ENCODE measurements around the gene ARHGAP6. TPM values are rescaled to one million over a fixed set of nuclear protein-coding genes. Genes with fewer than 3 reads are reported as not detected.

The ARHGAP6 gene
- total RNA-seq, 4 donors from 2014 or later, result 49.2 to 63.8 (median 51.5) TPM

DNA sequence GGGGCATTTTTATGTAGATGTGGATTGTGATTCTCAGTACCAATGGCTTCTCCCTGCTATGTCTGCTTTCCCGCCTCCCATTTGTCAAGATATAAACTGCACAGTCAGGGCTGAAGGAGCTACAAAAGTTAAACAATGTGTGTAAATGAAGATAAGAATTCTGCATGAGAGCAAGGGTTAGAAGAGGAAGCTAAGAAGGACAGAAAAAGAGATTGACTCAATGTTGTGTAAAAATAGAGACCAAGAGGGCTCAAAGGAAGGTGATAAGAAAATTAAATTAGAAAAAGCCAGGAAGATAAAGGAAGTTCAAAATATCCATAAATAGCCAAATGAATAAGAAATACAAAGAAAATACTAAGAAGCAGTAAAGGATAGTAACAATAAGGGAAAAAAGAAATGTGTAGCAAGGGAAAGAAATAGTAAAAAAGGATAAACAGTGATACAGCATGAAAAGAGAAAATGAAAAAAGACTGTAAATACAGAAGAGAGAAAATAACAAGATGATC, 290.1 kb downstream of the ARHGAP6 start:
- 86 to 91% methylated on average over 1 of the region's 1 CpG for WGBS, 2 donors
- Histone ChIP-seq H3K27me3 (no peaks in the 10 kb centered on the region), H3K4me1 (peaks cover 0 to 6% of the 10 kb centered on the region in 2 donors), H3K36me3 (no peaks in the 10 kb centered on the region), H3K27ac (no peak overlapping the region), H3K9me3 (no peaks in the 10 kb centered on the region), H3K4me3 (replicated peaks in 1 of 3) (no peak overlapping the region)
- DNase-seq, result no peak
- intact Hi-C loops (cut with DNase I), result loop anchor here (10.0 kb wide), 1 partner anchor 149 kb away; no protein-coding TSS in a partner anchor
- no peak for TF ChIP-seq POLR2A (IDR thresholded peaks at IDR 0.05)
- TF ChIP-seq, protein P1, sequence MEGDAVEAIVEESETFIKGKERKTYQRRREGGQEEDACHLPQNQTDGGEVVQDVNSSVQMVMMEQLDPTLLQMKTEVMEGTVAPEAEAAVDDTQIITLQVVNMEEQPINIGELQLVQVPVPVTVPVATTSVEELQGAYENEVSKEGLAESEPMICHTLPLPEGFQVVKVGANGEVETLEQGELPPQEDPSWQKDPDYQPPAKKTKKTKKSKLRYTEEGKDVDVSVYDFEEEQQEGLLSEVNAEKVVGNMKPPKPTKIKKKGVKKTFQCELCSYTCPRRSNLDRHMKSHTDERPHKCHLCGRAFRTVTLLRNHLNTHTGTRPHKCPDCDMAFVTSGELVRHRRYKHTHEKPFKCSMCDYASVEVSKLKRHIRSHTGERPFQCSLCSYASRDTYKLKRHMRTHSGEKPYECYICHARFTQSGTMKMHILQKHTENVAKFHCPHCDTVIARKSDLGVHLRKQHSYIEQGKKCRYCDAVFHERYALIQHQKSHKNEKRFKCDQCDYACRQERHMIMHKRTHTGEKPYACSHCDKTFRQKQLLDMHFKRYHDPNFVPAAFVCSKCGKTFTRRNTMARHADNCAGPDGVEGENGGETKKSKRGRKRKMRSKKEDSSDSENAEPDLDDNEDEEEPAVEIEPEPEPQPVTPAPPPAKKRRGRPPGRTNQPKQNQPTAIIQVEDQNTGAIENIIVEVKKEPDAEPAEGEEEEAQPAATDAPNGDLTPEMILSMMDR (IDR thresholded peaks at IDR 0.05), result no peak

DNA sequence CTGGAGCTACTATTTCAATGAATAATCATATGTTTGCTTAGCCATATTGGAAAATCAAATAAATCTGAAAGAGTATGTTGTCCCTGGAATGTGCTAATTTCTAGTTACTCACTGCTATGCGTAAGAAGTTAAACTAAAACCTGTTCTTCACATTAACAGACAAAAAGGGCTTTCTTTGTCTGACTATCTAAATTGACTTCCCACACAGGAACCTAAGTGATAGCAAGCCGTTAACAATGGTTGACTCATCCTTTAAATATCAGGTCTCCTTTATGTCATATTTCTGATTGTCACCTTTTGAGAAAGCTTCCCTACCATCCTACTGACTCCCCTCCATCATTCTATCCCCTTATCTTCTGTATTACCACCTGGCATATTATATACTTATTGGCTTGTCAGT, 291.1 kb downstream of the ARHGAP6 start:
- 78 to 93% methylated on average over 2 of the region's 2 CpGs for WGBS, 2 donors
- Histone ChIP-seq H3K4me1 (no peaks in the 10 kb centered on the region), H3K27me3 (no peaks in the 10 kb centered on the region), H3K36me3 (no peaks in the 10 kb centered on the region), H3K27ac (no peak overlapping the region), H3K4me3 (replicated peaks in 1 of 3) (no peak overlapping the region), H3K9me3 (no peaks in the 10 kb centered on the region)
- TF ChIP-seq, protein P1 (IDR thresholded peaks at IDR 0.05), result no peak
- TF ChIP-seq POLR2A (IDR thresholded peaks at IDR 0.05), result no peak
- intact Hi-C loops (cut with DNase I), result loop anchor here (10.0 kb wide), 1 partner anchor 150 kb away; no protein-coding TSS in a partner anchor
- no peak for DNase-seq

DNA sequence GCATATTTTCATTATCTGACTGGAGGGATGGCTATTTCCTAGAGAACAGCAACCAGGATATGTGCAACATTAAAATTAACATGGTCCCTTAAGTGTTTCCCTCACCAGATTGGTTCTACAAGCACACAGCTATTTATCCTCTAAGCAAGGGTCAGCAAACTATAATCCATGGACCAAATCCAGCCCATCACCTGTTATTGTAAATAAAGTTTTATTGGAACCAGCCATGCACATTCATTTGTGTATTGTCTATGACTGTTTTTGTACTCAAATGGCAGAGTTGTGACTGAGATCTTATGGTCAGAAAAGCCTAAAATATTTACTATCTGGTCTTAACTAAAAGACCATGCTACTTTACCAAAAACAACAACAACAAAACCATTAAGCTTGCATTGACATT, 294.6 kb downstream of the ARHGAP6 start:
- H3K27me3 ChIP-seq, result no peaks in the 10 kb centered on the region
- H3K36me3 ChIP-seq, result no peaks in the 10 kb centered on the region
- DNase-seq, result no peak
- no peaks in the 10 kb centered on the region for H3K4me1 ChIP-seq
- intact Hi-C loops (cut with DNase I), result loop anchor here (10.0 kb wide), 1 partner anchor 154 kb away; no protein-coding TSS in a partner anchor
- H3K27ac ChIP-seq, result no peak overlapping the region
- TF ChIP-seq, protein P1 (IDR thresholded peaks at IDR 0.05), result no peak
- no peak for TF ChIP-seq POLR2A (IDR thresholded peaks at IDR 0.05)
- H3K9me3 ChIP-seq, result no peaks in the 10 kb centered on the region
- no peak overlapping the region for H3K4me3 ChIP-seq (replicated peaks in 1 of 3)

DNA sequence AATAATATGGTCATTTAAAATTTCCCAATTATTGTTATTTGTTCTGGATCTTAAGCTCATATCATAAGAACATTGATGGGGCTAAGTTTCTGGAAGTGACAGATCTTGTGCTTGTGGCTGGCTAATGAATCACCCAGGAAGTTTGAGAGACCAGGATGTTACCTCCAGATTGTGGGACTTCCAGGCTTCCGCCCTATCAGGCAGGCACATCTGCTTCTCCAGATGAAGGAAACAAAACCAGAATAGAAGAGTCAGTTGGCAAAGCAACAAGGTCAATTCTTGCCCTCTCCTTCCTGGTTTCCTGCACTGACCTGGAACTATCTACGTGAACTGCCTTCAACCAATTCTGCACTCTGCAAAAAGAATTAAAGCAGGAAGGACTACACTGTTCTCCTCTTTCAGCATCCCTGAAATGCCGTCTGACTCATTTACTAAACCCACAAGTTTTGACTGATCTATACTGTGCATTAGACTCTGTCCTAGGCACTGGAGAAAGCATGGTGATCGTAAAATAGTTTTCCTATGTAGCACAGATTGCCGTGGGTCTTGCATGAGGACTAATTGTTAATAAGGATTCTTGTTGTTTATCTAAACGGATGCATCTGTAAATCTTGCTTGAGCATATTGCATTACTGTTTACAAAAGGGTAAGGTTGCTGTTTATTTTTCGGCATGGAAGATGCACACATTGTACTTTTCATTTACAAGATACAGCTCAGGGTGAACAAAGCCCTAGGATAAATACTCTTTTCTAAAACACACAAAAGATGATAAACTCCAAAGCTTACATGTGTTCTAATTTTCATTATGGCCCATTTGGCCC, 297.9 kb downstream of the ARHGAP6 start:
- H3K27me3 ChIP-seq, result no peaks in the 10 kb centered on the region
- H3K4me3 ChIP-seq (replicated peaks in 1 of 3), result no peak overlapping the region
- H3K36me3 ChIP-seq, result no peaks in the 10 kb centered on the region
- no peaks in the 10 kb centered on the region for H3K4me1 ChIP-seq
- H3K9me3 ChIP-seq, result no peaks in the 10 kb centered on the region
- no peak for DNase-seq
- intact Hi-C loops (cut with DNase I), result no loop called here
- no peak overlapping the region for H3K27ac ChIP-seq
- TF ChIP-seq POLR2A (IDR thresholded peaks at IDR 0.05), result no peak
- TF ChIP-seq, protein P1 (IDR thresholded peaks at IDR 0.05), result no peak
- WGBS, 2 donors, result 79 to 87% methylated on average over 6 to 7 of the region's 7 CpGs

DNA sequence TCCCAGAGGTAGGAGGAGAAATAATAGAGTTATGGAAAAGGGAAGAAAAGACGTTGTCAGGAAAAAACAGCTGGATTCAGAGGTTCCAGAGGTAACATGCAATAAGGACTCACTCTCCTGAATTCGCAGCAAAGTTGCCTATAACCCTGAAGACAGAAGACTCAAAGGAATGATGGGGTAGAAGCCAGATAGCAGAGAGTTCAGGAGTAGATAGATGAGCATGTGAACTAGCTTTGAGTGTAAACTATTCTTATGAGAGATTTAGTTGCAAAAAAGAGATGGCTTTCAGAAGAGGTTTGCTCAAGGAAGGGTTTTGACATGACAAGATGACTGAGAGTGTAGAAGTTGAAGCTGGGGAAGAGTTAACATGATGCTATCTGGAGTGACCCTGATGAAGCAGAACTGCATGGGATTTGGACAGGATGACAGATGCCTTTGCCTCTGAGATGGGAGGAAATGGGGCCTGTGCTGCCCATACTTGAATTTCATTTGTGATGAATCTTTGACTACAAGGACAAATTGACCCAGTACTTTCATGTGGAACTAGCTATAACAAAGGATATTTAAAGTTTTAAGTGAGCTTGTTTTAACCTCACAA, 298.6 kb downstream of the ARHGAP6 start:
- no peaks in the 10 kb centered on the region for H3K4me1 ChIP-seq
- TF ChIP-seq, protein P1 (IDR thresholded peaks at IDR 0.05), result no peak
- TF ChIP-seq POLR2A (IDR thresholded peaks at IDR 0.05), result no peak
- intact Hi-C loops (cut with DNase I), result no loop called here
- H3K27ac ChIP-seq, result no peak overlapping the region
- no peaks in the 10 kb centered on the region for H3K9me3 ChIP-seq
- DNase-seq, result no peak
- no peaks in the 10 kb centered on the region for H3K36me3 ChIP-seq
- no peak overlapping the region for H3K4me3 ChIP-seq (replicated peaks in 1 of 3)
- 91 to 92% methylated on average over 2 of the region's 2 CpGs for WGBS, 2 donors
- no peaks in the 10 kb centered on the region for H3K27me3 ChIP-seq

All from thyroid gland (tissue), 4 donors.